Measurements from ENCODE around the gene EFCAB13. TPM values are rescaled to one million over a fixed set of nuclear protein-coding genes. Genes with fewer than 3 reads are reported as not detected.

Gene EFCAB13
- 6.7 and 9.2 TPM in 2 replicates for total RNA-seq

- TF ChIP-seq, protein P1, sequence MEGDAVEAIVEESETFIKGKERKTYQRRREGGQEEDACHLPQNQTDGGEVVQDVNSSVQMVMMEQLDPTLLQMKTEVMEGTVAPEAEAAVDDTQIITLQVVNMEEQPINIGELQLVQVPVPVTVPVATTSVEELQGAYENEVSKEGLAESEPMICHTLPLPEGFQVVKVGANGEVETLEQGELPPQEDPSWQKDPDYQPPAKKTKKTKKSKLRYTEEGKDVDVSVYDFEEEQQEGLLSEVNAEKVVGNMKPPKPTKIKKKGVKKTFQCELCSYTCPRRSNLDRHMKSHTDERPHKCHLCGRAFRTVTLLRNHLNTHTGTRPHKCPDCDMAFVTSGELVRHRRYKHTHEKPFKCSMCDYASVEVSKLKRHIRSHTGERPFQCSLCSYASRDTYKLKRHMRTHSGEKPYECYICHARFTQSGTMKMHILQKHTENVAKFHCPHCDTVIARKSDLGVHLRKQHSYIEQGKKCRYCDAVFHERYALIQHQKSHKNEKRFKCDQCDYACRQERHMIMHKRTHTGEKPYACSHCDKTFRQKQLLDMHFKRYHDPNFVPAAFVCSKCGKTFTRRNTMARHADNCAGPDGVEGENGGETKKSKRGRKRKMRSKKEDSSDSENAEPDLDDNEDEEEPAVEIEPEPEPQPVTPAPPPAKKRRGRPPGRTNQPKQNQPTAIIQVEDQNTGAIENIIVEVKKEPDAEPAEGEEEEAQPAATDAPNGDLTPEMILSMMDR (IDR thresholded peaks at IDR 0.05; ENCODE audit: insufficient read depth, low read length, poor library complexity, severe bottlenecking) = no peak
- DNase-seq (ENCODE audit: low read depth) = no peak
Measured at GRCh38 chr17:47323382-47324223, at the start of gene EFCAB13. EFCAB13 (plus strand) TSS chr17:47323955; CDS start chr17:47328354, 4,399 bp downstream.

DNA sequence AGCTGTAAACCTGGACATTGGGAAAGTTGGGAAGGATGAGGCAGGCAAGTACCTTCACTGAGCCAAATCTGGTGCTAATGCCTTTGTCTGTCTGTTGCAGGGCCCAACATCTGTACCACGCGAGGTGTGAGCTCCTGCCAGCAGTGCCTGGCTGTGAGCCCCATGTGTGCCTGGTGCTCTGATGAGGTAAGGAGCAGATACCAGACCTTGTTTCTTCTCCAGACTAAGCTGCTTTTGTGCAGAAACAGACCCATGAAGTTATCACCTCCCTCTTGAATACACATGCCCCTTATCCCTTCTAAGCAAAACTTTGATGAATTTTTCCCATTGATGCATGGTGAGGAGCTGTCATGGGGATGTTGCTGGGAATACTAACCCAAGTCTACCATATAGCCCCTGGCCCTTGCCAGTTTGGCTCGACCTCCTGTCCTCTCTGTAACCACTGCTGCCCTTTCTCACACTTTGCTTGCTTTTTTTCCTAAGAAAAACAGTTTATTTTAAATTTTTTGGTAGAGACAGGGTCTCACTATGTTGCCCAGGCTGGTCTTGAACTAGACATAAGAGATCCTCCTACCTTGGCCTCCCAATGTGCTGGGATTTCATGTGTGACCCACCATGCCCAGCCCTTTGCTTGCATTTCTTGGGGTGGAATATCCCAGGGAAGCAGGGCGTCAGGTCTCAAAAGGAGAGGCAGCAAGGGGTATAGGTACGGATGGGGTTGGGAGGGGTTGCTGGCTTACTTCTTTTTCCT lies 49.3 kb upstream of the EFCAB13 start:
- H3K27me3 ChIP-seq (ENCODE audit: control insufficient read depth, insufficient read depth, low read length) = no peaks in the 10 kb centered on the region
- no peak overlapping the region for H3K4me3 ChIP-seq (ENCODE audit: low read depth, low read length)
- H3K36me3 ChIP-seq (ENCODE audit: control insufficient read depth, insufficient read depth, low read length) = peaks cover 4% of the 10 kb centered on the region
- no peak for DNase-seq (ENCODE audit: low read depth)
- TF ChIP-seq, protein P1 (IDR thresholded peaks at IDR 0.05; ENCODE audit: insufficient read depth, low read length, poor library complexity, severe bottlenecking) = no peak

More at GRCh38 chr17:47323382-47324223, at the start of gene EFCAB13:
- no peaks in the 10 kb centered on the region for H3K27me3 ChIP-seq (ENCODE audit: control insufficient read depth, insufficient read depth, low read length)
- peak within 1 kb of the TSS; percentile 55 for H3K4me3 ChIP-seq (ENCODE audit: low read depth, low read length)
- no peaks in the 10 kb centered on the region for H3K36me3 ChIP-seq (ENCODE audit: control insufficient read depth, insufficient read depth, low read length)

DNA sequence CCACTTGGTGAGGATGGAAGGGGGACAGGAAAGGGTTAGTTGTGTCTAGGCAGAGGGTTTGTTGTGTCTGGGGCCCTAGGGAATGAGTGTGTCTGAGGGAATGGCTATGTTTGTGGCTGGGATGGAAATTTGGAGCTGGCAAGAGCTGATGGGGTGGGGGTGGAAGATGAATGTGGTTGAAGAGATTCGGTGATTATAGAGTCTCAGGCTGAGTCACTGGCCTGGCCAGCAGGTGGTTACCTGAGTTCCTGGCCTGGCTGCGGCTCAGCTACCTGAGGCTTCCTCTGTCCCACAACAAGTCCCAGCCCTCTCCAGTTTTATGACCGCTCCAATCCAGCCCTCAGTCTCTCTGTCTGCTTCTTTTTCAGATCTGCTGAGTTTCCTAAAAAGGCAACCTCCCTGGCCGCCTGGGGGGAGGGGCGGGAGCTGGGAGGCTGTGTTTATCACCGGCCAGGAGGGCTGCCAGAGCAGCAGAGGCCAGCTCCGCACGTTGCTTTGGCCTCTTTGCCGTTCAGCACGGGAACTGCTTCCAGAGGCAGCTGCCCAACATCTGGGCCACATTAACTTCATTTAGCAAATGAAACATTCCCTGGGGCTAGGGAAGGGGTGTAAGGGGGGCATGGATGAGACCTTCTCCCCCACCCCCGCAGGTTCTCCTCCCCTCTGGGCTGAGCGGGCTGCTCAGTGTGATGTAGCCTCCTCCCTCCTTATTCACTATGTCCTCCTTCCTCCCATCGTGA lies 48.3 kb upstream of the EFCAB13 start:
- H3K4me3 ChIP-seq (ENCODE audit: low read depth, low read length) = no peak overlapping the region
- no peaks in the 10 kb centered on the region for H3K27me3 ChIP-seq (ENCODE audit: control insufficient read depth, insufficient read depth, low read length)
- peak; percentile 86 for DNase-seq (ENCODE audit: low read depth)
- TF ChIP-seq, protein P1 (IDR thresholded peaks at IDR 0.05; ENCODE audit: insufficient read depth, low read length, poor library complexity, severe bottlenecking) = no peak
- peaks cover 4% of the 10 kb centered on the region for H3K36me3 ChIP-seq (ENCODE audit: control insufficient read depth, insufficient read depth, low read length)

- no peak overlapping the region for H3K4me3 ChIP-seq (ENCODE audit: low read depth, low read length)
- no peaks in the 10 kb centered on the region for H3K27me3 ChIP-seq (ENCODE audit: control insufficient read depth, insufficient read depth, low read length)
- DNase-seq (ENCODE audit: low read depth) = no peak
- H3K36me3 ChIP-seq (ENCODE audit: control insufficient read depth, insufficient read depth, low read length) = peaks cover 4% of the 10 kb centered on the region
- TF ChIP-seq, protein P1 (IDR thresholded peaks at IDR 0.05; ENCODE audit: insufficient read depth, low read length, poor library complexity, severe bottlenecking) = no peak
Measured at GRCh38 chr17:47276444-47276843, 47.3 kb upstream of the EFCAB13 start.

GRCh38 chr17:47276868-47277267 lies 46.9 kb upstream of the EFCAB13 start:
- no peak for DNase-seq (ENCODE audit: low read depth)
- Histone ChIP-seq H3K4me3 (ENCODE audit: low read depth, low read length) (no peak overlapping the region), H3K36me3 (ENCODE audit: control insufficient read depth, insufficient read depth, low read length) (peaks cover 4% of the 10 kb centered on the region), H3K27me3 (ENCODE audit: control insufficient read depth, insufficient read depth, low read length) (no peaks in the 10 kb centered on the region)
- TF ChIP-seq, protein P1 (IDR thresholded peaks at IDR 0.05; ENCODE audit: insufficient read depth, low read length, poor library complexity, severe bottlenecking) = no peak
